ENCODE data around the gene FAM222B. TPM values are rescaled to one million over a fixed set of nuclear protein-coding genes. Genes with fewer than 3 reads are reported as not detected.

The FAM222B gene
- total RNA-seq, 1 donor from 2014 or later = 37.9 TPM

GRCh38 chr17:28733346-28733745, 109.2 kb downstream of the FAM222B start:
- no peak for TF ChIP-seq CTCF (IDR thresholded peaks at IDR 0.05; ENCODE audit: unreplicated experiment)
- DNase-seq (ENCODE audit: low spot score in 2 of 2, unreplicated experiment in 2 of 2) = no peak
- Mint-ChIP-seq H3K4me3 (no peak overlapping the region), H3K36me3 (no peaks in the 10 kb centered on the region), H3K9me3 (no peaks in the 10 kb centered on the region), H3K4me1 (peaks cover 3% of the 10 kb centered on the region), H3K27ac (no peak overlapping the region), H3K27me3 (ENCODE audit: low read depth) (no peaks in the 10 kb centered on the region)

GRCh38 chr17:28729950-28730330, 112.7 kb downstream of the FAM222B start:
- no peaks in the 10 kb centered on the region for H3K36me3 Mint-ChIP-seq

GRCh38 chr17:28728364-28729200, 114.0 kb downstream of the FAM222B start, which contains the start of gene NEK8:
TSS of gene NEK8 (plus strand) at chr17:28728788. CDS start at chr17:28728814, 26 bp downstream.
- Mint-ChIP-seq H3K4me3 (peak within 1 kb of the TSS; percentile 93), H3K27ac (peak within 1 kb of the TSS; percentile 99), H3K36me3 (peaks cover 4% of the 10 kb centered on the region), H3K4me1 (peaks cover 24% of the 10 kb centered on the region), H3K27me3 (ENCODE audit: low read depth) (no peaks in the 10 kb centered on the region), H3K9me3 (no peaks in the 10 kb centered on the region)
- peak; percentile 92 to 98 for DNase-seq (ENCODE audit: low spot score in 2 of 2, unreplicated experiment in 2 of 2)
- no peak for TF ChIP-seq CTCF (IDR thresholded peaks at IDR 0.05; ENCODE audit: unreplicated experiment)

More at GRCh38 chr17:28729950-28730330, 112.7 kb downstream of the FAM222B start:
- TF ChIP-seq CTCF (IDR thresholded peaks at IDR 0.05; ENCODE audit: unreplicated experiment) = no peak
- no peak overlapping the region for H3K4me3 Mint-ChIP-seq
- H3K9me3 Mint-ChIP-seq = no peaks in the 10 kb centered on the region
- no peaks in the 10 kb centered on the region for H3K27me3 Mint-ChIP-seq (ENCODE audit: low read depth)
- peak overlapping the region; percentile 11 for H3K27ac Mint-ChIP-seq
- H3K4me1 Mint-ChIP-seq = peaks cover 16% of the 10 kb centered on the region
- no peak for DNase-seq (ENCODE audit: low spot score in 2 of 2, unreplicated experiment in 2 of 2)

- peak overlapping the region; percentile 99 for H3K27ac Mint-ChIP-seq
- peak overlapping the region; percentile 93 for H3K4me3 Mint-ChIP-seq
- TF ChIP-seq CTCF (IDR thresholded peaks at IDR 0.05; ENCODE audit: unreplicated experiment) = peak; percentile 95
- H3K36me3 Mint-ChIP-seq = peaks cover 9% of the 10 kb centered on the region
- peak; percentile 86 to 98 for DNase-seq (ENCODE audit: low spot score in 2 of 2, unreplicated experiment in 2 of 2)
- no peaks in the 10 kb centered on the region for H3K27me3 Mint-ChIP-seq (ENCODE audit: low read depth)
- peaks cover 36% of the 10 kb centered on the region for H3K4me1 Mint-ChIP-seq
- no peaks in the 10 kb centered on the region for H3K9me3 Mint-ChIP-seq
Observed at GRCh38 chr17:28726627-28727491, 115.7 kb downstream of the FAM222B start.

GRCh38 chr17:28726226-28726626, 116.4 kb downstream of the FAM222B start, which contains the start of gene TLCD1:
TSS of gene TLCD1 (minus strand) at chr17:28726233. CDS start at chr17:28726097, 136 bp downstream.
- peak within 1 kb of the TSS; percentile 93 for H3K4me3 Mint-ChIP-seq
- no peak for DNase-seq (ENCODE audit: low spot score in 2 of 2, unreplicated experiment in 2 of 2)
- no peak for TF ChIP-seq CTCF (IDR thresholded peaks at IDR 0.05; ENCODE audit: unreplicated experiment)
- H3K36me3 Mint-ChIP-seq = peaks cover 9% of the 10 kb centered on the region
- H3K27ac Mint-ChIP-seq = peak within 1 kb of the TSS; percentile 99
- no peaks in the 10 kb centered on the region for H3K27me3 Mint-ChIP-seq (ENCODE audit: low read depth)
- no peaks in the 10 kb centered on the region for H3K9me3 Mint-ChIP-seq
- peaks cover 42% of the 10 kb centered on the region for H3K4me1 Mint-ChIP-seq

Measured in mesothelial cell of epicardium (in vitro differentiated cells).